CD4-positive, alpha-beta T cell (primary cell): ENCODE data around the gene KIF25. TPM values are rescaled to one million over a fixed set of nuclear protein-coding genes. Genes with fewer than 3 reads are reported as not detected.

ENCODE experiments used
- ATAC-seq: fragments of 200-7000 bp; cut with Tn5 transposase; one replicate; pipeline ENCODE4 v1.10.0; 2022; ENCODE audit warnings: mild to moderate bottlenecking; ENCODE audit not compliant: poor library complexity
- CTCF ChIA-PET: fragments of 350-600 bp; sonication (Branson Sonifier 250); formaldehyde crosslinking; loops from one replicate; lab custom pipeline; 2021; ENCODE audit warnings: antibody characterized with exemption, inconsistent platforms; lab: Charles Lee
- POLR2A ChIA-PET: fragments of 350-600 bp; sonication (Branson Sonifier 250); formaldehyde crosslinking; loops from one replicate; lab custom pipeline; 2021; ENCODE audit warnings: antibody characterized with exemption, inconsistent platforms; lab: Charles Lee
- DNase-seq, 14 experiments: peaks; one replicate each; pipeline ENCODE4 v3.0.0-alpha.2; 2013 to 2020; ENCODE audit warnings: mixed read lengths in 2 of 14
- H3K27ac ChIP-seq, 2 donors: one replicate each; pipeline versions ENCODE4 v1.5.1 to v1.7.0; 2013; ENCODE audit warnings: low read length in 2 of 2, low read depth in 1 of 2, mild to moderate bottlenecking in 1 of 2
- H3K27me3 ChIP-seq, 2 experiments: 1 replicate in 1 of 2; 2 replicates in 1 of 2; pipeline versions ENCODE4 v1.6.1 to v1.7.0; 2013; ENCODE audit warnings: low read length in 2 of 2, control low read depth in 1 of 2, mild to moderate bottlenecking in 1 of 2, moderate library complexity in 1 of 2; ENCODE audit not compliant: insufficient read depth in 2 of 2, control insufficient read depth in 1 of 2
- H3K36me3 ChIP-seq: one replicate; pipeline ENCODE4 v1.6.1; 2013; ENCODE audit warnings: low read length, control low read depth; ENCODE audit not compliant: insufficient read depth
- H3K4me1 ChIP-seq: one replicate; pipeline ENCODE4 v1.6.1; 2013; ENCODE audit warnings: low read length, control low read depth; ENCODE audit not compliant: insufficient read depth
- H3K4me3 ChIP-seq: one replicate; pipeline ENCODE4 v1.5.1; 2013; ENCODE audit warnings: mild to moderate bottlenecking, low read length, moderate library complexity
- H3K9me3 ChIP-seq, 2 experiments: 1 replicate in 1 of 2; 2 replicates in 1 of 2; pipeline versions ENCODE4 v1.6.1 to v1.7.0; 2013; ENCODE audit warnings: low read length in 2 of 2, mild to moderate bottlenecking in 2 of 2, control low read depth in 1 of 2, moderate library complexity in 1 of 2; ENCODE audit not compliant: control insufficient read depth in 1 of 2, insufficient read depth in 1 of 2
- H3K27ac Mint-ChIP-seq: one replicate; pipeline ENCODE4 v1.8.0; 2020; ENCODE audit warnings: mixed read lengths
- H3K27me3 Mint-ChIP-seq: one replicate; pipeline ENCODE4 v1.8.0; 2021; ENCODE audit warnings: mixed read lengths
- H3K36me3 Mint-ChIP-seq: one replicate; pipeline ENCODE4 v1.8.0; 2021; ENCODE audit warnings: low read depth, mixed read lengths
- H3K4me1 Mint-ChIP-seq: one replicate; pipeline ENCODE4 v1.8.0; 2021; ENCODE audit warnings: low read depth, mixed read lengths
- H3K4me3 Mint-ChIP-seq: one replicate; pipeline ENCODE4 v1.8.0; 2020; ENCODE audit warnings: mild to moderate bottlenecking, mixed read lengths
- H3K9me3 Mint-ChIP-seq: one replicate; pipeline ENCODE4 v1.8.0; 2020; ENCODE audit warnings: mixed read lengths
- intact Hi-C, 2 experiments: fragments of 100-400 bp; cut with DNase I in 1 of 2; cut with micrococcal nuclease in 1 of 2; formaldehyde crosslinking; loops; one replicate each; pipeline versions ENCODE4 v1.15.1 to v1.9.0; 2023 to 2025; cut with DNase I, micrococcal nuclease
- total RNA-seq, 174 experiments: library from RNA in 2 of 174; stranded (reverse) in 2 of 174; gene quantifications; one replicate each; pipeline ENCODE4 v1.2.3 and lab custom pipeline; 2021 to 2026
- TF ChIP-seq, protein P1 (sequence below): fragments of 200-600 bp; IDR thresholded peaks from one replicate; pipeline ENCODE4 v1.8.0; 2022; ENCODE audit warnings: antibody characterized with exemption, mild to moderate bottlenecking

The KIF25 gene
- total RNA-seq, 2 experiments from 2014 or later = not detected

DNA sequence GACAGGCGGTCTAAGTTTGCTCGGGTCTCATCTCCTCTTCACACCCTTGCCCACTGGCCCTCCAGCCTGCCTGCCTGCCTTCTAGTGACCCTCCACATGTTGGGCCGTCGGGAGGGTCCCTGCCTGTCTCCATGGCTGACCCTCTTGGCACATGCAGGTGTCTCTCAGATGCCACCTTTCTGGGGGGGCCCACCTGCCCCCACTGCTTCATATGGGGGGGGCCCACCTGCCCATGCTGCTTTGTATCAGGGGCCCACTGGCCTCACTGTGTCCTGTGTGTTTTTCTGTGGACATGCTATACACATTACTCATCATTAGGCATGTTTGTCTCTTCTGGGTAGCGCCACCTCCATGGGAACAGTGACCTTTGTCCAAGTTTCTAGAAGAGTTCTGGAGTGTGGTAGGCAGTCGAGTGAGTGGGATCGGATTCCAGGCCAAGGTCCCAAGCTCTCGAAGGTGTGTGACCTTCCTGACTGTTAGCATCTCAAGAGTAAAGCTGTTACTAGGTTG is 40.4 kb upstream of the KIF25 start:
- Mint-ChIP-seq H3K4me3 (no peak overlapping the region), H3K36me3 (no peaks in the 10 kb centered on the region), H3K9me3 (no peaks in the 10 kb centered on the region), H3K4me1 (no peaks in the 10 kb centered on the region), H3K27ac (no peak overlapping the region), H3K27me3 (peaks cover 4% of the 10 kb centered on the region)
- intact Hi-C loops = no loop called here
- Histone ChIP-seq H3K27me3 (no peaks in the 10 kb centered on the region), H3K4me3 (no peak overlapping the region), H3K36me3 (no peaks in the 10 kb centered on the region), H3K9me3 (no peaks in the 10 kb centered on the region), H3K27ac (no peak overlapping the region), H3K4me1 (no peaks in the 10 kb centered on the region)
- ATAC-seq = no peak
- POLR2A ChIA-PET = no interaction called here
- no peak for DNase-seq
- CTCF ChIA-PET = no interaction called here
- TF ChIP-seq, protein P1, sequence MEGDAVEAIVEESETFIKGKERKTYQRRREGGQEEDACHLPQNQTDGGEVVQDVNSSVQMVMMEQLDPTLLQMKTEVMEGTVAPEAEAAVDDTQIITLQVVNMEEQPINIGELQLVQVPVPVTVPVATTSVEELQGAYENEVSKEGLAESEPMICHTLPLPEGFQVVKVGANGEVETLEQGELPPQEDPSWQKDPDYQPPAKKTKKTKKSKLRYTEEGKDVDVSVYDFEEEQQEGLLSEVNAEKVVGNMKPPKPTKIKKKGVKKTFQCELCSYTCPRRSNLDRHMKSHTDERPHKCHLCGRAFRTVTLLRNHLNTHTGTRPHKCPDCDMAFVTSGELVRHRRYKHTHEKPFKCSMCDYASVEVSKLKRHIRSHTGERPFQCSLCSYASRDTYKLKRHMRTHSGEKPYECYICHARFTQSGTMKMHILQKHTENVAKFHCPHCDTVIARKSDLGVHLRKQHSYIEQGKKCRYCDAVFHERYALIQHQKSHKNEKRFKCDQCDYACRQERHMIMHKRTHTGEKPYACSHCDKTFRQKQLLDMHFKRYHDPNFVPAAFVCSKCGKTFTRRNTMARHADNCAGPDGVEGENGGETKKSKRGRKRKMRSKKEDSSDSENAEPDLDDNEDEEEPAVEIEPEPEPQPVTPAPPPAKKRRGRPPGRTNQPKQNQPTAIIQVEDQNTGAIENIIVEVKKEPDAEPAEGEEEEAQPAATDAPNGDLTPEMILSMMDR = no peak

- DNase-seq = no peak
- H3K4me3 Mint-ChIP-seq = no peak overlapping the region
- H3K9me3 Mint-ChIP-seq = no peaks in the 10 kb centered on the region
- Histone ChIP-seq H3K9me3 (no peaks in the 10 kb centered on the region), H3K4me1 (no peaks in the 10 kb centered on the region), H3K4me3 (no peak overlapping the region), H3K27me3 (no peaks in the 10 kb centered on the region), H3K27ac (no peak overlapping the region), H3K36me3 (no peaks in the 10 kb centered on the region)
- POLR2A ChIA-PET = no interaction called here
- CTCF ChIA-PET = no interaction called here
- no peak for ATAC-seq
- TF ChIP-seq, protein P1 = no peak
- intact Hi-C loops = no loop called here
- H3K4me1 Mint-ChIP-seq = no peaks in the 10 kb centered on the region
- H3K27ac Mint-ChIP-seq = no peak overlapping the region
- no peaks in the 10 kb centered on the region for H3K36me3 Mint-ChIP-seq
- H3K27me3 Mint-ChIP-seq = peaks cover 4% of the 10 kb centered on the region
These were observed 39.8 kb upstream of the KIF25 start for GRCh38 chr6:167957626-167958025.

- H3K36me3 Mint-ChIP-seq = no peaks in the 10 kb centered on the region
- Histone ChIP-seq H3K27me3 (no peaks in the 10 kb centered on the region), H3K27ac (no peak overlapping the region), H3K9me3 (no peaks in the 10 kb centered on the region), H3K4me1 (no peaks in the 10 kb centered on the region), H3K36me3 (no peaks in the 10 kb centered on the region), H3K4me3 (no peak overlapping the region)
- ATAC-seq (no peak), DNase-seq (no peak)
- intact Hi-C loops = no loop called here
- H3K4me1 Mint-ChIP-seq = no peaks in the 10 kb centered on the region
- TF ChIP-seq, protein P1 = no peak
- H3K27me3 Mint-ChIP-seq = peaks cover 4% of the 10 kb centered on the region
- ChIA-PET POLR2A (no interaction called here), CTCF (no interaction called here)
- H3K4me3 Mint-ChIP-seq = no peak overlapping the region
- no peak overlapping the region for H3K27ac Mint-ChIP-seq
- H3K9me3 Mint-ChIP-seq = no peaks in the 10 kb centered on the region
These were observed 36.9 kb upstream of the KIF25 start for GRCh38 chr6:167960579-167960978.
